ENCODE data around the gene IL3RA.

Gene IL3RA

DNA sequence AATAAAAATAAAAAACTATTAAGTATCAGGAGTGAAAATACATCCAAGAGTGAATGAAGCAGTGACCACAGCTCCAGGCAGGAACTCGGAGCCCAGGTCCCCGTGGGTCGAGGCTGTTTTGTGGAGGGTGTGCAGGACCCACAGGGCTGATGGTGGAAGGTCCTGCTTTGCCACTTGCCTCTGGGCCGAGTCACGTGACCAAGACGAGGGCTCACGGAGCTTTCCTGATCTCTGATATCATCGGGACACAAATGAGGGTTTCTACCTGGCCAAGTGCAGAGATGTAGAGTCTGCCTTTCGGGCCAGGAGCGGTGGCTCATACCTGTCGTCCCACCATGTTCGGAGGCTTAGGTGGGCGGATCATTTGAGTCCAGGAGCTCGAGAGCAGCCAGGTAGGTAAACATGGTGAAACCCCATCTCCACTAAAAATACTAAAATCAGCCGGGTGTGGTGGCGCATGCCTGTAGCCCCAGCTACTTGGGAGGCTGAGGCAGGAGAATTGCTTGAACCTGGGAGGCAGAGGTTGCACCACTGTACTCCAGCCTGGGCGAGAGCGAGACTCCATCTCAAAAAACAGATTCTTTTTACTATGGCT lies 48.2 kb downstream of the IL3RA start:
- Histone ChIP-seq H3K9me3 (ENCODE audit: insufficient read depth, low read length) (no peaks in the 10 kb centered on the region), H3K4me3 (ENCODE audit: insufficient read depth, low read length, poor library complexity, severe bottlenecking) (no peak overlapping the region), H3K27ac (ENCODE audit: low read depth, low read length) (no peak overlapping the region), H3F3A (ENCODE audit: insufficient read depth) (peaks cover 3% of the 10 kb centered on the region; the same call in 1 of the 2 replicates), H3K79me2 (ENCODE audit: insufficient read depth, low read length) (peaks cover 10% of the 10 kb centered on the region; the same call in 1 of the 2 replicates), H3K9ac (ENCODE audit: low read length) (no peak overlapping the region), H3K9me2 (replicated peaks; ENCODE audit: insufficient read depth, low read length) (no peaks in the 10 kb centered on the region), H3K4me2 (ENCODE audit: low read depth, low read length, poor library complexity, severe bottlenecking) (no peak overlapping the region), H3K36me3 (ENCODE audit: low read length) (no peaks in the 10 kb centered on the region), H2AFZ (ENCODE audit: low read depth, low read length, severe bottlenecking) (no peak overlapping the region), H4K20me1 (ENCODE audit: low read depth, low read length) (0 out of 2 replicates have a peak, but pooled peaks cover under 1% of the 10 kb centered on the region), H3K27me3 (ENCODE audit: low read length) (no peaks in the 10 kb centered on the region)
- TF ChIP-seq, protein P1, sequence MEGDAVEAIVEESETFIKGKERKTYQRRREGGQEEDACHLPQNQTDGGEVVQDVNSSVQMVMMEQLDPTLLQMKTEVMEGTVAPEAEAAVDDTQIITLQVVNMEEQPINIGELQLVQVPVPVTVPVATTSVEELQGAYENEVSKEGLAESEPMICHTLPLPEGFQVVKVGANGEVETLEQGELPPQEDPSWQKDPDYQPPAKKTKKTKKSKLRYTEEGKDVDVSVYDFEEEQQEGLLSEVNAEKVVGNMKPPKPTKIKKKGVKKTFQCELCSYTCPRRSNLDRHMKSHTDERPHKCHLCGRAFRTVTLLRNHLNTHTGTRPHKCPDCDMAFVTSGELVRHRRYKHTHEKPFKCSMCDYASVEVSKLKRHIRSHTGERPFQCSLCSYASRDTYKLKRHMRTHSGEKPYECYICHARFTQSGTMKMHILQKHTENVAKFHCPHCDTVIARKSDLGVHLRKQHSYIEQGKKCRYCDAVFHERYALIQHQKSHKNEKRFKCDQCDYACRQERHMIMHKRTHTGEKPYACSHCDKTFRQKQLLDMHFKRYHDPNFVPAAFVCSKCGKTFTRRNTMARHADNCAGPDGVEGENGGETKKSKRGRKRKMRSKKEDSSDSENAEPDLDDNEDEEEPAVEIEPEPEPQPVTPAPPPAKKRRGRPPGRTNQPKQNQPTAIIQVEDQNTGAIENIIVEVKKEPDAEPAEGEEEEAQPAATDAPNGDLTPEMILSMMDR (IDR thresholded peaks at IDR 0.05; ENCODE audit: insufficient read depth, low read length, poor library complexity, severe bottlenecking): no peak
- no peak for TF ChIP-seq EZH2phosphoT487 (conservative IDR thresholded peaks at IDR 0.05; ENCODE audit: low read length)

DNA sequence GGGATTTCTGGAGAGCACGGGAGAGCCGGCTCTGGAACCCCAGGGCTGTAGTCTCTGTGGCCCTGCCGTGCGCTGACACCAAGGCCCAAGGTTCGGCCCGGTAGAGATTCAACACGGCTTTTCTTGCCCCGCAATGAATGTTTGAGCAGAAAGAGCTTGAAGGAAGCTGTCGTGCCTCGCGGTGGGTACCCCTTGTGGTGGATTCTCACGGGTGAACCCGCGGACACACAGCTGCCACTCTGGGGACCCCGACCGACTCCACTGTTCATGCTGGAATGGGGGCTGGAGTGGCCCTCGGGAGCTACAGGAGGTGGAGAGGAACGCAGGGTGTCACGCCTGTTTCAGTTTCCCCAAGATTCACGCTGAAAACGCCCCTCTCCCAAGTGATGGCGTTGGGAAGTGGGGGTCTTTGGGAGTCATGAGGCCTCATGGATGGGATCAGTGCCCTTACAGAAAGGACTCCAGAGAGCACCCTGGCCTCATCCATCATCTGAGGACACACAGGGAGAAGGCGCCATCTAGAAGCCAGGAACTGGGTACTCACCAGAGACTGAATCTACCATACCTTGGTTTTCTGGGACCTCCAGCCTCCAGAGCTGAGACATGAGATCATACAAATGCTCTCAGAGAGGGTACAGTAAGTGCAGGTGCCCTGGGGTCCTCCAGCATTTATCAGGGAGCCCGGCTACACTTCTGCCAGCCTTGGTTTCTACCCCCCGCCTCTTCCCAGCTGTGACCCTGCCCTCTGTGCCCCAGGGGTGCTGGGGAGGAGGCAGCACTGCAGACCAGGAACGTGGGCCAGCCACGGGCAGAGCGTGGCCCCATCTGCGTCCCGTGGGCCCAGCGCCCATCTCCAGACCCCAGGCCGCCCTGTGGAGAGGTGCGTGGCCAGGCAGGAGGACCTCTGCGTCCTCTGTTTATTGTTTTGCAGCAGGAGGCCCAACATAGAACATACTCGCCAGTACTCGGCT lies 49.0 kb downstream of the IL3RA start:
- peaks cover 4% of the 10 kb centered on the region; the same call in 1 of the 2 replicates for H4K20me1 ChIP-seq (ENCODE audit: low read depth, low read length)
- H3K36me3 ChIP-seq (ENCODE audit: low read length): no peaks in the 10 kb centered on the region
- no peaks in the 10 kb centered on the region for H3K9me2 ChIP-seq (replicated peaks; ENCODE audit: insufficient read depth, low read length)
- no peak overlapping the region for H3K9ac ChIP-seq (ENCODE audit: low read length)
- no peak overlapping the region for H3K4me3 ChIP-seq (ENCODE audit: insufficient read depth, low read length, poor library complexity, severe bottlenecking)
- no peak overlapping the region for H3K4me2 ChIP-seq (ENCODE audit: low read depth, low read length, poor library complexity, severe bottlenecking)
- H3K27me3 ChIP-seq (ENCODE audit: low read length): no peaks in the 10 kb centered on the region
- TF ChIP-seq, protein P1 (IDR thresholded peaks at IDR 0.05; ENCODE audit: insufficient read depth, low read length, poor library complexity, severe bottlenecking): no peak
- TF ChIP-seq EZH2phosphoT487 (conservative IDR thresholded peaks at IDR 0.05; ENCODE audit: low read length): no peak
- H3F3A ChIP-seq (ENCODE audit: insufficient read depth): peaks cover 3% of the 10 kb centered on the region; the same call in 1 of the 2 replicates
- H3K79me2 ChIP-seq (ENCODE audit: insufficient read depth, low read length): peaks cover 18% of the 10 kb centered on the region
- no peaks in the 10 kb centered on the region for H3K9me3 ChIP-seq (ENCODE audit: insufficient read depth, low read length)
- no peak overlapping the region for H3K27ac ChIP-seq (ENCODE audit: low read depth, low read length)
- no peak overlapping the region for H2AFZ ChIP-seq (ENCODE audit: low read depth, low read length, severe bottlenecking)

DNA sequence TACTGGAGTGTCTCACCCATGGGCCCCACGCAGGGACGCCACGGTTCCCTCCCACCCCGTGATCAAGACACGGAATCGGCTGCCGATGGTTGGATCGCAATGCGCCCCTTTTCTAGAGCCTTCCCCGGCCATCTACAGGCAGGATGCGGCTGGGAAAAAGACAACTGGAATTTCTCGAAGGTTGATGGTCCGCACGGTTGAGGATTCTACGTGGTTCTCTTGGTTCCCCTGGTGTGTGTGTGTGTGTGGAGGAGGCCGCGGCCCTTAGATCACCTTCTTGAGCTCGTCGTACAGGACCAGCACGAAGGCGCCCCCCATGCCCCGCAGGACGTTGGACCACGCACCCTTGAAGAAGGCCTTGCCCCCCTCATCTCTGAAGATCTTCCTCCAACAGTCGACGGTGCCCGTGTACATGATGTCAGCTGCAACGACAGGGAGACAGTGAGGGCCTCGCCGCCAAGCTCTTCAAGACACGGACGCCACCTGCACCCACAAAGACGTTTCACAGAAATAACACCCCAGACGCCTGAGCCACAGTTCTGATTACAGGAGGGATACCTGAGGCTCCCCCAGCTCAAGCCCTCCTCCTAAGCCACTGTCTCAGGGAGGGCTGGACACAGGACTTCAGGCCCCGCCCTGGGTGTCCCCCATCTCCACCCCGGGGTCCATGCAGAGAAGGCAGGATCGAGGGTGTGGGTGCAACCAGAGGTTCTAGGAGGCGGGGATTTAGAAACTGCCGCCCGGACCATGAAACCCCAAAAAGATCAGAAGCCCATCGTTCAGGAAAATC lies 49.9 kb downstream of the IL3RA start:
- no peak overlapping the region for H3K4me3 ChIP-seq (ENCODE audit: insufficient read depth, low read length, poor library complexity, severe bottlenecking)
- no peak overlapping the region for H3K27ac ChIP-seq (ENCODE audit: low read depth, low read length)
- H3K79me2 ChIP-seq (ENCODE audit: insufficient read depth, low read length): peaks cover 27% of the 10 kb centered on the region
- no peaks in the 10 kb centered on the region for H3K27me3 ChIP-seq (ENCODE audit: low read length)
- no peaks in the 10 kb centered on the region for H3K9me2 ChIP-seq (replicated peaks; ENCODE audit: insufficient read depth, low read length)
- H4K20me1 ChIP-seq (ENCODE audit: low read depth, low read length): peaks cover 12% of the 10 kb centered on the region
- no peaks in the 10 kb centered on the region for H3K9me3 ChIP-seq (ENCODE audit: insufficient read depth, low read length)
- no peak overlapping the region for H3K9ac ChIP-seq (ENCODE audit: low read length)
- no peak overlapping the region for H3K4me2 ChIP-seq (ENCODE audit: low read depth, low read length, poor library complexity, severe bottlenecking)
- no peak for TF ChIP-seq EZH2phosphoT487 (conservative IDR thresholded peaks at IDR 0.05; ENCODE audit: low read length)
- TF ChIP-seq, protein P1 (IDR thresholded peaks at IDR 0.05; ENCODE audit: insufficient read depth, low read length, poor library complexity, severe bottlenecking): no peak
- peaks cover 3% of the 10 kb centered on the region; the same call in 1 of the 2 replicates for H3F3A ChIP-seq (ENCODE audit: insufficient read depth)
- peaks cover 8% of the 10 kb centered on the region; the same call in 1 of the 2 replicates for H3K36me3 ChIP-seq (ENCODE audit: low read length)
- H2AFZ ChIP-seq (ENCODE audit: low read depth, low read length, severe bottlenecking): no peak overlapping the region
